GM19372 (cell line): ENCODE measurements around the gene GGA1.

Experiments
- ATAC-seq: cut with Tn5 transposase; IDR thresholded peaks from one replicate; pipeline ENCODE4 v1.9.1; 2021; ENCODE audit warnings: mild to moderate bottlenecking, low read depth, moderate library complexity; ENCODE audit not compliant: unreplicated experiment

The GGA1 gene, protein sequence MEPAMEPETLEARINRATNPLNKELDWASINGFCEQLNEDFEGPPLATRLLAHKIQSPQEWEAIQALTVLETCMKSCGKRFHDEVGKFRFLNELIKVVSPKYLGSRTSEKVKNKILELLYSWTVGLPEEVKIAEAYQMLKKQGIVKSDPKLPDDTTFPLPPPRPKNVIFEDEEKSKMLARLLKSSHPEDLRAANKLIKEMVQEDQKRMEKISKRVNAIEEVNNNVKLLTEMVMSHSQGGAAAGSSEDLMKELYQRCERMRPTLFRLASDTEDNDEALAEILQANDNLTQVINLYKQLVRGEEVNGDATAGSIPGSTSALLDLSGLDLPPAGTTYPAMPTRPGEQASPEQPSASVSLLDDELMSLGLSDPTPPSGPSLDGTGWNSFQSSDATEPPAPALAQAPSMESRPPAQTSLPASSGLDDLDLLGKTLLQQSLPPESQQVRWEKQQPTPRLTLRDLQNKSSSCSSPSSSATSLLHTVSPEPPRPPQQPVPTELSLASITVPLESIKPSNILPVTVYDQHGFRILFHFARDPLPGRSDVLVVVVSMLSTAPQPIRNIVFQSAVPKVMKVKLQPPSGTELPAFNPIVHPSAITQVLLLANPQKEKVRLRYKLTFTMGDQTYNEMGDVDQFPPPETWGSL

DNA sequence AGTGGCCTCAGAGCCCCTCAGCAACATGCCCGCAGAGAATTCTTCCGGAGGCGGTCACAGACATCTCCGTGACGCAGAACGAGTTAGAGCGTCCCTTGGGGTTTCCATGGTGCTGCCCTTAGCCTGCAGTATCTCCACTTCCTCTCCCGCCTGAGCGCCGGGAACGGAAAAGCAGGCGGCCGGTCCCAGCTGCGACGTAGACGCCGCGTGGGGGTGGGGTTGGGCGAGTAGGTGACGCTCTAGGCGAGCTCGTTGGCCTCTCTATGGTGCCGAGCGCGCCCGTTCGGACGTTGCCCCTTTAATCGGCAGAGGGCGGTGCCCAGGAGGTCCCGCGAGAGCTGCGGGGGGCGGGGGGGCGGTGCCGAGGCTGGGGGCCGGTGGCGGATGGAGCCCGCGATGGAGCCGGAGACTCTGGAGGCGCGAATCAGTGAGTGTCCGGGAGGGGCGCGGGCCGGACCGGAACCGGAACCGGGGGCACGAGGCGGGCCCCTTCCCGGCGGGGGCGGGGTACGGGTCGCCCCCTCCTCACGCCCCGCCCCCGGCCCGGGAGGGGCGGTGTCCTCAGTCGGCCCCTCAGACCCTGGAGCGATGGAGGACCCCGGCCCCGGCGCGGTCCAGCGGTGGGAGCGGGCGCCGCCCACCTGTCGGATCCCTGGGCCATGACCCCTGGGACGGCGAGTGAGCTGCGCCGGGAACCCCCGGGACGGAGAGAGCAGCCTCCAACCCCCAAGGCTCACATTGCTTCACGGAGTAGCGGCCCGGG lies at the start of gene GGA1:
Gene GGA1 (plus strand): TSS at position 358 of the 763 bp plus-strand sequence. CDS start 27 bp downstream, at position 385.
- peak; percentile 77 for ATAC-seq

DNA sequence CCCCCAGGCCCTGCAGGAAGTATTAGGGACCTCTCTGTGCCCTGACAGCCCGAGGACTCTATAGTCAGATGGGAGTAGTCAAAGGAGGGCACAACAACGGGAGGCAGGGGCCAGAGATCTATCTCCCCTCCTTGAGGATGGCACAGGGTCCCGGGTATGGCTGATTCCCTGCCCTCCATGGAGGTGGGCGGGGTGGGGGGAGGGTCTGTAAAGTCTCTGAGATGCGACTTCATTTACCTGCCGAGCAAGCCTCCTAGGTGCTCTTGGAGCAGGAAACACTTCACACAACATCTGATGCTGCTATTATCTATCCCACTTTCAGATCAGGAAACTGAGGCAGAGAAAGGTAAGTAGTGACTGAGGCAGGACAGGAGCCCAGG lies 49.1 kb upstream of the GGA1 start:
- ATAC-seq, result no peak

- ATAC-seq, result no peak
These were observed 48.6 kb upstream of the GGA1 start, which contains the start of gene CDC42EP1 for GRCh38 chr22:37559901-37560607. TSS of gene CDC42EP1 (plus strand) at chr22:37560480. CDS start at chr22:37566350, 5,870 bp downstream.

DNA sequence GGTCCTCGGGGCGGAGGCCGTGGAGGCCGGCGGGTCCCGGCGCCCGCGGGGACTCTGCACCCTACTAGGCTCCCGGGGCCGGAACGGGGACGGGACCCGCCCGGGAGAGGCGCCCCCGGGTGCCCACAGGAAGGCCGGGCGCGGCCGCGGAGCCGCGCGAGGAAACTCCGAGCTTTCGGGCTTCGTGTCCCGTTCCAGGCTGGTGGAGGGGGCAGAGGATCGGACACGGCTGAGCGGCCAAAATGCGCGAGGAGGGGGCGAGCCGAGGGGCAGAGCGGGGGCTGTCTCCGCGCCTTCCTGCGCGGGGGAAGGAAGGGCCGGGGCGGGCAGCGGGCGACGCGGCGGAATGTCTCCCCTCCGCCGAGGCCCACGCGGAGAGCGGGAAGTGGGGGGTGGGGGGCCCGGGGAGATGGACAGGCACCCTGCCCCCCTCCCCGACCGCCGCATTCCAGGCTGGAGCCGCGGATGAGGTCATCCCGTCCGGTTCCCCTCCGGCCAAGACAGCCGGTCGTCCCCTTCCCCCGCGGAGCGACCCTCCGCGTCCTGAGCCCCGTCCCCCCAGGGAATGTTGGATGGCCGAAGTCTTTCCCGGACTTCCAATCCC lies 47.9 kb upstream of the GGA1 start:
- no peak for ATAC-seq

DNA sequence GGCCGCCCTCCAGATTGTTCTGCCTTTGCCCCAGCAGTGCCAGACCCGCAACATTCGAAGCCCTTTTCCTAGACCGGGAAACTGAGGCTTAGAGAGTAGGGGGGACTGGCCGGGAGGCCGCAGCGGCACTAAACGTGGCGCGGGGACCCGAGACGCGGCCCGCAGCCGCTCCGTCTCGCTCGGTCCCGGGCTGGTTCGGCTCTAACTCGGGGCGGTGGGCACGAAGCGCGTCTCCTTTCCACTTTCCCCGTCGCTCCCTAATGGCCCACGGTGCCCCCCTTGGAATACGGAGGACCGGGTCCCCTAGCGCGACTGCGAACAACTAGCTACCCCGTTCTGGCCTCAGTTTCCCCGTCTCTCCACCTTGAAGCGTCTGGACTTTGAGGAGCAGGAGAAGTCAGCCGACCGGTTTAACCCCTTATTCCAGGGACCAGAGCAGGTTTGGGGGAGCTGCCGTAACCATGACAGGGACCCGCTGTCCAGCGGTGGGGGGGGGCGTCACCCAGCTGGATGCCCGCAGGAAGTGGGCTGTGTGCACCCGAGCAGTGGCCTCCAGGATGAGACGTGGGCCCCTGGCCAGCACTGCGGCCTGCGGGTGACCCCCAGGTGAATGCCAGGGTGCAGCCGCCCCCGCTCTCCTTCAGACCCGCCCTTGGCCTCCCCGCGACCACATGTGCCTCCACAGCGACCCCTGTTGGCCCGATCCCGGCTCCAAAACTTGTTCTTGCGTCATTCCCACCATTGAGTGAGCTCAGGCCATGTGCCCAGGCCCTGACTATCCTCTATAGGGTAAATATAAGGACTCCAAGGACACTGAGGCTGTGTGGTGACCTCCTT lies 47.2 kb upstream of the GGA1 start:
- ATAC-seq, result no peak

DNA sequence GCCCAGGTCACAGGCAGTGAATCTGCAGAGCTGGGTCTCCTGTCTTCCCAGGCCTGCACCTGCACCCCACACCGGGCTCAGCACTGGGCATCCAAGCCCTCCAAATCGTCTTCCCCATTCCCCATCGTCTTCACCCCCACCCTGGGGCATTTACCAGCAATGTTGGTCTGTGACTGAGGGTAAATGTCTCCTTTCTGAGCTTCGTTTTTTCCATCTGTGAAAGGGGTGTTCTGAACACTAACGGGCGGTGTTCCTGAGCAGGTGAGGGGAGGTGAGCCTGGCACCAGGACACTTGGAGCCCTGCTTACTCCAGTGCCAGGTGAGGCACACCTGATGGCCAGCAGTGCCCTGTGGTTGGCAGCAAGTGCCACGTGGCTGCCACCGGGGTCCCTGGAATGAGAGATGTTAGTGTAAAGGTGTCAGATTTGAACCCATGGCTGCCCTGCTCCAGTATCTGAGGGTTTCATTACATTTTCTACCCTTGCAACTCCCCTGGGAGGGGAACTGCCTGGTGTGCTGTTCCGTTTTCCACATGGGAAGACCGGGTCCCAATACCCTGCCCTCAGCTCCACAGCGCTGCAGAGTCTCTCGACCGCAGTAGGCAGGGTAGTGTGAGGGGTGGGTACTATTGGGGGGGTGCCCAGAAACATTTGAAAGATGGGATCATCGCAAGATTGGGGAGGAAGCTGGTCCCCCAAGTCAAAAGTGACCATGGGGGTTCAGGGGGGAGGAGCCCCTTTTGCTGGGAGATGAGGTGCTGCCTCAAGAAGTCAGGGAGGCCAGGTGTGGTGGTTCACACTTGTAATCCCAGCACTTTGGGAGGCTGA lies 46.4 kb upstream of the GGA1 start:
- no peak for ATAC-seq

GRCh38 chr22:37563153-37564081 lies 45.2 kb upstream of the GGA1 start:
- ATAC-seq, result no peak

DNA sequence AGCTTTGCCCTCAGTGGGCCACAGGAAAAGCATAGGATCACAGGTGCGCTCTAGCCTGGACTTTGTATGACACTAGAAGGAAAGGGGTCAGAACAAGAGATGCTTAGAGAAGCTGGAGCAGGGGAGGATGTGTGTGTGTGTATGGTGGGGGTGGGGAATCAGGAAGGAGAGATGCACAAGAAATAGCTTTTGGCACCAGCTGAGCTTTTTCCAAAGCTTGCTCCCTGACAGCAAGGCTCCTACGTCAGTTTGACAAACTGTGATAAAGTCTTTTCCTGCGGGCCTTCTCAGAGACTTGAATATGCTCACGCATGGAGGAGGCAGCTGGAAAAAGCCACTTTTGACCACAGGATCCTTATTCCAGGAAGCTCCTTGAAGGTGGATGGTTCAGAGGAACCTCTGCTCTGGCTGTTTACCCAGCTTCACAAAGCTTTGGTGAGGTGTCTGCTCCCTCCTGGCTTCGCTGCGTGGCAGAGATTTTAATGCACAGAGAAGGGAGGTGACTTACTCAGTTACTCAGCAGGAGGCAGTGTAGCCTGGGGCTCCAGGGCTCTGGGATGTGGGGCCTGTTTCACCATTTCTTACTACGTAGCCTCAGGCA lies 44.4 kb upstream of the GGA1 start:
- no peak for ATAC-seq

- ATAC-seq, result no peak
These were observed 42.8 kb upstream of the GGA1 start for GRCh38 chr22:37565830-37566229.

DNA sequence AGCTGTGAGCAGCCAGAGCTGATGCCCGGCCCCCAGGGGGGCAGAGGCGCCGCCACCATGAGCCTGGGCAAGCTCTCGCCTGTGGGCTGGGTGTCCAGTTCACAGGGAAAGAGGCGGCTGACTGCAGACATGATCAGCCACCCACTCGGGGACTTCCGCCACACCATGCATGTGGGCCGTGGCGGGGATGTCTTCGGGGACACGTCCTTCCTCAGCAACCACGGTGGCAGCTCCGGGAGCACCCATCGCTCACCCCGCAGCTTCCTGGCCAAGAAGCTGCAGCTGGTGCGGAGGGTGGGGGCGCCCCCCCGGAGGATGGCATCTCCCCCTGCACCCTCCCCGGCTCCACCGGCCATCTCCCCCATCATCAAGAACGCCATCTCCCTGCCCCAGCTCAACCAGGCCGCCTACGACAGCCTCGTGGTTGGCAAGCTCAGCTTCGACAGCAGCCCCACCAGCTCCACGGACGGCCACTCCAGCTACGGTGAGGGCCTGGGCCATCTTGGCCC lies 42.3 kb upstream of the GGA1 start:
- ATAC-seq, result no peak

GRCh38 chr22:37566903-37567798 lies 41.5 kb upstream of the GGA1 start:
- no peak for ATAC-seq

DNA sequence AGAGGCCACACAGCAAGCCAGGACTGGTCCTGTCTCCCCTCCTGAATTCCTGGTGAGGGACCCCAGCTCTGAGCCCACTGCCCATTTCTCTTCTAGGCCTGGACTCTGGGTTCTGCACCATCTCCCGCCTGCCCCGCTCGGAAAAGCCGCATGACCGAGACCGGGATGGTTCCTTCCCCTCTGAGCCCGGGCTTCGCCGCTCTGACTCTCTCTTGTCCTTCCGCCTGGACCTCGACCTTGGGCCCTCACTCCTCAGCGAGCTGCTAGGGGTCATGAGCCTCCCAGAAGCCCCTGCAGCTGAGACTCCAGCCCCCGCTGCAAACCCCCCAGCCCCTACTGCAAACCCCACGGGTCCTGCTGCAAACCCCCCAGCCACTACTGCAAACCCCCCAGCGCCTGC lies 40.6 kb upstream of the GGA1 start:
- ATAC-seq, result no peak

GRCh38 chr22:37568448-37569008 lies 40.1 kb upstream of the GGA1 start:
- ATAC-seq, result no peak

GRCh38 chr22:37569009-37569920 lies 39.4 kb upstream of the GGA1 start:
- no peak for ATAC-seq
